ENCODE data around the gene CREB3L4. TPM values are rescaled to one million over a fixed set of nuclear protein-coding genes. Genes with fewer than 3 reads are reported as not detected.

The CREB3L4 gene
- total and polyA plus RNA-seq, 2 of the 13 experiments (the other 11 are each of a cell fraction or from before 2014, with no cell fraction given): 9.9 to 18.7 TPM

DNA sequence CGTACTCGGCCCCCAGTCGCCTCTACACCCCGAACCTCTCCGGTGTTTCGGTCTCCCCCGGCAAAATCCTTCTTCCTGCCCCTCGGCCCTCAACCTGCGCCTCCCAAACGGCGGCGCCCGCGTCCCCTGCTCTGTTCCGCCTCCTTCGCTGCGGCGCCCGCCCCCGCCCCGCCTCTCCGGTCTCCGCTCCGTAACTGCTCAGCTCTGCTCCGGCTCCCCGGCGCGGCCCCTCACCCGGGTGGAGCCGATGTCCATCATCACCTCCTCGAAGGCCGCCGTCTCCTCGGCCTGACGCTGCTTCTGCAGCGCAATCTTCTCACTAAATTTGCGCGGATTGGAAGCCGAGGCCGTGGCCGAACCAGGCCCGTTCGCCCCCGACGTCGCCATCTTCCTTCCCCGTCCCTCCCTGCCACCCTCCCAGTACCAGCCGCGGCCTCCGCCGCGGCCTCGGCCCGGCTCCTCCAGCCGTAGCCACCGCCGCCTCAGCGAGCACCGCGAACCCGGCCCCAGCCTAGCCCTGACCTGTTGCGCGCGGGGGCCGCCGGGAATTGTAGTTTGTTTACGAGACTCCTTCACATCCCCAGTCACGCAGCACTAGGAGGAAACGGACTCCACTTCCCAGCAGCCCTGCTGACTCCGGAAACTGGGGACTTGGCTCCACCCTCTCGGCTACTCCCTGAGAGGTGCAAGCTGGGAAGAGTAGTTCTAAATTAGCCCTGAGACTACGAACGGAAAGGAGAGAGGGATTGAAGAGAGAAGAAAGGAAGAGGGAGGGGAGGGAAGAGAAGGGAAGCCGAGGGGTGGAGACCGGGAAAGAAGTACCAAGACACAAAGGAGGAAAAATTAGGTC lies 9.4 kb upstream of the CREB3L4 start, which contains the start of gene CRTC2 (continued):
- TF ChIP-seq, protein P1, sequence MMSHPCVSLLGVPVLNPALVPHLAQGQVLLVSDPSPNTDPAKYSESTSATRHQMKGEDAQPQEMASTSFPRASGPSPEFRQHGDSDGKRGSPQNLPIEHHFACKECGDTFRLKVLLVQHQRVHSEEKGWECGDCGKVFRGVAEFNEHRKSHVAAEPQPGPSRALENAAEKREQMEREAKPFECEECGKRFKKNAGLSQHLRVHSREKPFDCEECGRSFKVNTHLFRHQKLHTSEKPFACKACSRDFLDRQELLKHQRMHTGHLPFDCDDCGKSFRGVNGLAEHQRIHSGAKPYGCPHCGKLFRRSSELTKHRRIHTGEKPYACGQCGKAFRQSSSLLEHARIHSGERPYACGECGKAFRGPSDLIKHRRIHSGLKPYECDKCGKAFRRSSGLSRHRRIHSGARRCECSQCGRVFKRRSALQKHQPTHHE (CRISPR knock-in tag; IDR thresholded peaks at IDR 0.05; ENCODE audit: borderline replicate concordance): peak; percentile 83; the same call in 1 of the 2 replicates
- no peak for TF ChIP-seq MTF1 (CRISPR knock-in tag; IDR thresholded peaks at IDR 0.05)
- TF ChIP-seq KLF12 (CRISPR knock-in tag; IDR thresholded peaks at IDR 0.05; ENCODE audit: borderline replicate concordance): peak; percentile 65; the same call in 1 of the 2 replicates
- TF ChIP-seq SYNCRIP (IDR thresholded peaks at IDR 0.05; ENCODE audit: insufficient read depth, low read depth, low read length): no peak
- TF ChIP-seq, protein P2, sequence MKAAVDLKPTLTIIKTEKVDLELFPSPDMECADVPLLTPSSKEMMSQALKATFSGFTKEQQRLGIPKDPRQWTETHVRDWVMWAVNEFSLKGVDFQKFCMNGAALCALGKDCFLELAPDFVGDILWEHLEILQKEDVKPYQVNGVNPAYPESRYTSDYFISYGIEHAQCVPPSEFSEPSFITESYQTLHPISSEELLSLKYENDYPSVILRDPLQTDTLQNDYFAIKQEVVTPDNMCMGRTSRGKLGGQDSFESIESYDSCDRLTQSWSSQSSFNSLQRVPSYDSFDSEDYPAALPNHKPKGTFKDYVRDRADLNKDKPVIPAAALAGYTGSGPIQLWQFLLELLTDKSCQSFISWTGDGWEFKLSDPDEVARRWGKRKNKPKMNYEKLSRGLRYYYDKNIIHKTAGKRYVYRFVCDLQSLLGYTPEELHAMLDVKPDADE (CRISPR knock-in tag; IDR thresholded peaks at IDR 0.05): 0 out of 2 replicates have a peak, but pooled peaks have one; percentile 59
- no peak for TF ChIP-seq ZNF224 (CRISPR knock-in tag; IDR thresholded peaks at IDR 0.05)
- TF ChIP-seq ONECUT2 (CRISPR knock-in tag; IDR thresholded peaks at IDR 0.05): no peak
- no peak for TF ChIP-seq SRF (IDR thresholded peaks at IDR 0.05; ENCODE audit: low read depth, low read length)
- TF ChIP-seq, protein P3, sequence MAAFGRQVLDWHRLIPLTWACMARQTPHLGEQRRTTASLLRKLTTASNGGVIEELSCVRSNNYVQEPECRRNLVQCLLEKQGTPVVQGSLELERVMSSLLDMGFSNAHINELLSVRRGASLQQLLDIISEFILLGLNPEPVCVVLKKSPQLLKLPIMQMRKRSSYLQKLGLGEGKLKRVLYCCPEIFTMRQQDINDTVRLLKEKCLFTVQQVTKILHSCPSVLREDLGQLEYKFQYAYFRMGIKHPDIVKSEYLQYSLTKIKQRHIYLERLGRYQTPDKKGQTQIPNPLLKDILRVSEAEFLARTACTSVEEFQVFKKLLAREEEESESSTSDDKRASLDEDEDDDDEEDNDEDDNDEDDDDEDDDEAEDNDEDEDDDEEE (CRISPR knock-in tag; IDR thresholded peaks at IDR 0.05): no peak
- TF ChIP-seq ZNF619 (CRISPR knock-in tag; IDR thresholded peaks at IDR 0.05): no peak; the same call in 1 of the 2 replicates
- TF ChIP-seq ZNF550 (CRISPR knock-in tag; IDR thresholded peaks at IDR 0.05; ENCODE audit: borderline replicate concordance): no peak
- TF ChIP-seq, protein P4, sequence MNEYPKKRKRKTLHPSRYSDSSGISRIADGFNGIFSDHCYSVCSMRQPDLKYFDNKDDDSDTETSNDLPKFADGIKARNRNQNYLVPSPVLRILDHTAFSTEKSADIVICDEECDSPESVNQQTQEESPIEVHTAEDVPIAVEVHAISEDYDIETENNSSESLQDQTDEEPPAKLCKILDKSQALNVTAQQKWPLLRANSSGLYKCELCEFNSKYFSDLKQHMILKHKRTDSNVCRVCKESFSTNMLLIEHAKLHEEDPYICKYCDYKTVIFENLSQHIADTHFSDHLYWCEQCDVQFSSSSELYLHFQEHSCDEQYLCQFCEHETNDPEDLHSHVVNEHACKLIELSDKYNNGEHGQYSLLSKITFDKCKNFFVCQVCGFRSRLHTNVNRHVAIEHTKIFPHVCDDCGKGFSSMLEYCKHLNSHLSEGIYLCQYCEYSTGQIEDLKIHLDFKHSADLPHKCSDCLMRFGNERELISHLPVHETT (CRISPR knock-in tag; conservative IDR thresholded peaks at IDR 0.05): 0 out of 2 replicates have a peak, but pooled peaks have one; percentile 53
- TF ChIP-seq HES4 (CRISPR knock-in tag; IDR thresholded peaks at IDR 0.05; ENCODE audit: borderline replicate concordance): 0 out of 2 replicates have a peak, but pooled peaks have one; percentile 72
- peak; percentile 66 for TF ChIP-seq RBM22 (optimal IDR thresholded peaks at IDR 0.05; ENCODE audit: low read length)
- TF ChIP-seq, protein P5, sequence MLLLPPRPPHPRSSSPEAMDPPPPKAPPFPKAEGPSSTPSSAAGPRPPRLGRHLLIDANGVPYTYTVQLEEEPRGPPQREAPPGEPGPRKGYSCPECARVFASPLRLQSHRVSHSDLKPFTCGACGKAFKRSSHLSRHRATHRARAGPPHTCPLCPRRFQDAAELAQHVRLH (CRISPR knock-in tag; IDR thresholded peaks at IDR 0.05; ENCODE audit: borderline replicate concordance, low read depth): peak; percentile 71; the same call in 1 of the 2 replicates
- TF ChIP-seq ZNF124 (CRISPR knock-in tag; IDR thresholded peaks at IDR 0.05): no peak
- TF ChIP-seq ZNF644 (CRISPR knock-in tag; IDR thresholded peaks at IDR 0.05; ENCODE audit: low read depth): no peak
- no peak for TF ChIP-seq TSC22D2 (CRISPR knock-in tag; IDR thresholded peaks at IDR 0.05; ENCODE audit: borderline replicate concordance)
- peak; percentile 98 for TF ChIP-seq KDM2A (CRISPR knock-in tag; IDR thresholded peaks at IDR 0.05; ENCODE audit: borderline replicate concordance, low read depth)

Measured in HepG2 (cell line).